NB4 (cell line): Measurements from ENCODE around the gene FSTL4.

Source experiments
- MYC ChIP-seq: IDR thresholded peaks from 2 replicates; pipeline ENCODE4 v1.6.1; 2011; ENCODE audit warnings: low read depth, low read length
- TF ChIP-seq, protein P1 (sequence below): IDR thresholded peaks from one replicate; pipeline ENCODE4 v1.5.1; 2012; ENCODE audit warnings: low read depth, low read length

DNA sequence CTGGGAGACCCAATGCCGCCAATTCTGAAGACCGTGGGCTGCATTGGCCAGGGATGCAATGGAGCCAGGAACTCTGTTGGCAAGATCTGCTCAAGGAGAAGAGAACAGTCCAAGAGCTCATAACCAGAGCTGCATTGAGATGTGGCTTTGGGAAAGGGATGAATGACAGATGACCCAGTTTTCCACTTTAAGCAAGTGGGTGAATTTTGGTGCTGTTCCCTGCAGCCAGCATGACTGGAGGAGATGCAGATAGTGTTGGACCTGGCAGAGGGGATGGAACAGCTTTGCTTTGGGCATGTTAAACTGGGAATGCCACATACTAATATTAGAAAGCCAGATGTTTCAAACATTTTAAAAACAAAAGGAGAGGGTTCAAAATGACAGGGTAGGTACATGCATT, 143.1 kb downstream of the FSTL4 start:
- TF ChIP-seq MYC, result no peak
- TF ChIP-seq, protein P1, sequence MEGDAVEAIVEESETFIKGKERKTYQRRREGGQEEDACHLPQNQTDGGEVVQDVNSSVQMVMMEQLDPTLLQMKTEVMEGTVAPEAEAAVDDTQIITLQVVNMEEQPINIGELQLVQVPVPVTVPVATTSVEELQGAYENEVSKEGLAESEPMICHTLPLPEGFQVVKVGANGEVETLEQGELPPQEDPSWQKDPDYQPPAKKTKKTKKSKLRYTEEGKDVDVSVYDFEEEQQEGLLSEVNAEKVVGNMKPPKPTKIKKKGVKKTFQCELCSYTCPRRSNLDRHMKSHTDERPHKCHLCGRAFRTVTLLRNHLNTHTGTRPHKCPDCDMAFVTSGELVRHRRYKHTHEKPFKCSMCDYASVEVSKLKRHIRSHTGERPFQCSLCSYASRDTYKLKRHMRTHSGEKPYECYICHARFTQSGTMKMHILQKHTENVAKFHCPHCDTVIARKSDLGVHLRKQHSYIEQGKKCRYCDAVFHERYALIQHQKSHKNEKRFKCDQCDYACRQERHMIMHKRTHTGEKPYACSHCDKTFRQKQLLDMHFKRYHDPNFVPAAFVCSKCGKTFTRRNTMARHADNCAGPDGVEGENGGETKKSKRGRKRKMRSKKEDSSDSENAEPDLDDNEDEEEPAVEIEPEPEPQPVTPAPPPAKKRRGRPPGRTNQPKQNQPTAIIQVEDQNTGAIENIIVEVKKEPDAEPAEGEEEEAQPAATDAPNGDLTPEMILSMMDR, result no peak
